H9 (cell line): Measurements from ENCODE around the gene TMEM184B. TPM values are rescaled to one million over a fixed set of nuclear protein-coding genes. Genes with fewer than 3 reads are reported as not detected.

Source experiments
- DNase-seq: peaks from one replicate; pipeline ENCODE4 v3.0.0-alpha.2; 2017
- H2AFZ ChIP-seq: one replicate; pipeline ENCODE4 v1.6.1; 2013; ENCODE audit warnings: mild to moderate bottlenecking, low read length, control low read depth, moderate library complexity
- H2AK5ac ChIP-seq: 2 replicates; pipeline ENCODE4 v1.6.1; 2013; ENCODE audit warnings: low read length, control low read depth, mixed read lengths; ENCODE audit not compliant: insufficient read length
- H2BK120ac ChIP-seq: one replicate; pipeline ENCODE4 v1.6.1; 2013; ENCODE audit warnings: low read depth, mild to moderate bottlenecking, low read length, control low read depth, inconsistent platforms; ENCODE audit not compliant: poor library complexity, severe bottlenecking
- H2BK12ac ChIP-seq: 2 replicates; pipeline ENCODE4 v1.6.1; 2013; ENCODE audit warnings: low read length, control low read depth, mixed read lengths, low read depth; ENCODE audit not compliant: insufficient read length
- H2BK15ac ChIP-seq: 2 replicates; pipeline ENCODE4 v1.6.1; 2013; ENCODE audit warnings: low read depth, low read length, control low read depth
- H2BK20ac ChIP-seq: one replicate; pipeline ENCODE4 v1.6.1; 2013; ENCODE audit warnings: low read depth, mild to moderate bottlenecking, low read length, control low read depth, inconsistent platforms; ENCODE audit not compliant: poor library complexity, severe bottlenecking
- H2BK5ac ChIP-seq: 2 replicates; pipeline ENCODE4 v1.6.1; 2013; ENCODE audit warnings: low read length, control low read depth, mixed read lengths; ENCODE audit not compliant: insufficient read length
- H3K14ac ChIP-seq: 2 replicates; pipeline ENCODE4 v1.6.1; 2013; ENCODE audit warnings: low read length, control low read depth; ENCODE audit not compliant: insufficient read depth
- H3K18ac ChIP-seq: 2 replicates; pipeline ENCODE4 v1.6.1; 2013; ENCODE audit warnings: low read depth, mild to moderate bottlenecking, mixed read lengths, low read length, control low read depth; ENCODE audit not compliant: insufficient read length
- H3K23ac ChIP-seq: 2 replicates; pipeline ENCODE4 v1.6.1; 2013; ENCODE audit warnings: low read length, control low read depth, mixed read lengths, low read depth; ENCODE audit not compliant: insufficient read length
- H3K23me2 ChIP-seq: 2 replicates; pipeline ENCODE4 v1.6.1; 2013; ENCODE audit warnings: low read depth, mild to moderate bottlenecking, mixed read lengths, low read length, control low read depth; ENCODE audit not compliant: insufficient read length, poor library complexity, severe bottlenecking
- H3K27ac ChIP-seq: 2 replicates; pipeline ENCODE4 v1.5.1; 2013; ENCODE audit warnings: low read length, control low read depth, mixed read lengths, low read depth; ENCODE audit not compliant: insufficient read length
- H3K27me3 ChIP-seq: 2 replicates; pipeline ENCODE4 v1.6.1; 2013; ENCODE audit warnings: low read length, control low read depth, inconsistent platforms; ENCODE audit not compliant: insufficient read depth
- H3K4ac ChIP-seq: 2 replicates; pipeline ENCODE4 v1.6.1; 2013; ENCODE audit warnings: low read depth, mild to moderate bottlenecking, control low read depth, inconsistent platforms, low read length, moderate library complexity
- H3K4me1 ChIP-seq: 2 replicates; pipeline ENCODE4 v1.6.1; 2013; ENCODE audit warnings: low read length, control low read depth, inconsistent platforms; ENCODE audit not compliant: insufficient read depth
- H3K4me2 ChIP-seq: 2 replicates; pipeline ENCODE4 v1.6.1; 2013; ENCODE audit warnings: low read length, control low read depth, mixed read lengths; ENCODE audit not compliant: insufficient read length, insufficient read depth
- H3K56ac ChIP-seq: 2 replicates; pipeline ENCODE4 v1.6.1; 2013; ENCODE audit warnings: low read depth, mild to moderate bottlenecking, mixed read lengths, low read length, control low read depth; ENCODE audit not compliant: insufficient read length
- H3K79me1 ChIP-seq: 2 replicates; pipeline ENCODE4 v1.6.1; 2013; ENCODE audit warnings: low read depth, mild to moderate bottlenecking, moderate library complexity, low read length, control low read depth, inconsistent platforms; ENCODE audit not compliant: insufficient read depth, poor library complexity, severe bottlenecking
- H3K79me2 ChIP-seq: 2 replicates; pipeline ENCODE4 v1.6.1; 2013; ENCODE audit warnings: low read length, control low read depth, inconsistent platforms; ENCODE audit not compliant: insufficient read depth
- H3K9ac ChIP-seq: 2 replicates; pipeline ENCODE4 v1.6.1; 2013; ENCODE audit warnings: low read length, control low read depth, mixed read lengths; ENCODE audit not compliant: insufficient read length; ENCODE audit errors: extremely low read depth
- H3K9me3 ChIP-seq: one replicate; pipeline ENCODE4 v1.6.1; 2013; ENCODE audit warnings: low read depth, low read length, inconsistent platforms; ENCODE audit not compliant: control insufficient read depth
- H3T11ph ChIP-seq: one replicate; pipeline ENCODE4 v1.6.1; 2013; ENCODE audit warnings: mild to moderate bottlenecking, low read length, control low read depth, inconsistent platforms
- H4K20me1 ChIP-seq: one replicate; pipeline ENCODE4 v1.6.1; 2013; ENCODE audit not compliant: control insufficient read depth, insufficient read length, insufficient read depth
- H4K5ac ChIP-seq: 2 replicates; pipeline ENCODE4 v1.6.1; 2013; ENCODE audit warnings: low read depth, mild to moderate bottlenecking, mixed read lengths, low read length, control low read depth; ENCODE audit not compliant: insufficient read length
- H4K8ac ChIP-seq: replicated peaks from 2 replicates; pipeline ENCODE4 v1.6.1; 2013; ENCODE audit warnings: low read length, control low read depth, mixed read lengths, low read depth; ENCODE audit not compliant: insufficient read length
- H4K91ac ChIP-seq: 2 replicates; pipeline ENCODE4 v1.6.1; 2013; ENCODE audit warnings: low read depth, mild to moderate bottlenecking, moderate library complexity, mixed read lengths, low read length, control low read depth; ENCODE audit not compliant: insufficient read length
- H3K27ac Mint-ChIP-seq, 3 experiments: 2 replicates in 2 of 3; 3 replicates in 1 of 3; pipeline ENCODE4 v1.8.0; 2020 to 2021; ENCODE audit warnings: mixed read lengths in 3 of 3, mild to moderate bottlenecking in 1 of 3, moderate library complexity in 1 of 3
- H3K27me3 Mint-ChIP-seq: 2 replicates; pipeline ENCODE4 v1.8.0; 2021; ENCODE audit warnings: low read depth, mild to moderate bottlenecking, moderate library complexity, mixed read lengths
- H3K36me3 Mint-ChIP-seq, 3 experiments: 2 replicates in 2 of 3; 3 replicates in 1 of 3; pipeline ENCODE4 v1.8.0; 2020 to 2021; ENCODE audit warnings: low read depth in 3 of 3, mixed read lengths in 3 of 3; ENCODE audit not compliant: insufficient read depth in 1 of 3
- H3K4me1 Mint-ChIP-seq, 2 experiments: 2 replicates each; pipeline ENCODE4 v1.8.0; 2020; ENCODE audit warnings: mixed read lengths in 2 of 2
- H3K4me3 Mint-ChIP-seq, 2 experiments: 2 replicates in 1 of 2; 3 replicates in 1 of 2; pipeline ENCODE4 v1.8.0; 2020 to 2021; ENCODE audit warnings: mild to moderate bottlenecking in 2 of 2, mixed read lengths in 2 of 2, moderate library complexity in 1 of 2
- H3K9me3 Mint-ChIP-seq, 2 experiments: 2 replicates in 1 of 2; 3 replicates in 1 of 2; pipeline ENCODE4 v1.8.0; 2020; ENCODE audit warnings: mild to moderate bottlenecking in 2 of 2, mixed read lengths in 2 of 2, moderate library complexity in 1 of 2
- CTCF ChIP-seq: fragments of 200-600 bp; sonication (generic); conservative IDR thresholded peaks from 3 replicates; pipeline ENCODE4 v1.8.0; 2021; ENCODE audit warnings: antibody characterized with exemption, mild to moderate bottlenecking
- WGBS: extraction: QIAGEN DNeasy Blood & Tissue Kit; methylation state at CpG from one replicate; pipeline ENCODE4 v1.1.7; 2013; ENCODE audit warnings: missing lambda C conversion rate, low lambda C conversion rate, mixed read lengths; ENCODE audit not compliant: insufficient read length; ENCODE audit errors: extremely low coverage; 5-methylcytosine and 5-hydroxymethylcytosine counted together
- total RNA-seq: library from RNA; stranded (reverse); gene quantifications from 2 replicates; pipeline ENCODE4 v1.2.1, GENCODE V29; 2021

The TMEM184B gene
- total RNA-seq, 1 experiment from 2014 or later, result 58.5 TPM

- Histone ChIP-seq H3K56ac (no peak overlapping the region), H2BK20ac (no peak overlapping the region), H3K4me1 (no peaks in the 10 kb centered on the region; the same call in 1 of the 2 replicates), H3K27me3 (no peaks in the 10 kb centered on the region), H4K8ac (no peak overlapping the region), H3K23ac (no peak overlapping the region), H3K79me1 (no peaks in the 10 kb centered on the region), H3K23me2 (no peaks in the 10 kb centered on the region), H4K20me1 (no peaks in the 10 kb centered on the region), H3K4ac (no peak overlapping the region), H3K18ac (no peak overlapping the region), H4K5ac (no peak overlapping the region), H2AK5ac (no peak overlapping the region), H3K27ac (no peak overlapping the region), H3K9ac (no peak overlapping the region), H2AFZ (no peak overlapping the region), H4K91ac (no peak overlapping the region), H2BK120ac (no peak overlapping the region), H2BK12ac (no peak overlapping the region), H3T11ph (no peak overlapping the region), H2BK5ac (no peak overlapping the region), H2BK15ac (no peak overlapping the region), H3K4me2 (no peak overlapping the region), H3K9me3 (no peaks in the 10 kb centered on the region), H3K14ac (no peak overlapping the region), H3K79me2 (no peaks in the 10 kb centered on the region)
- Mint-ChIP-seq H3K27me3 (peaks cover 1% of the 10 kb centered on the region; the same call in 1 of the 2 replicates), H3K4me1 (peaks cover 24 to 36% of the 10 kb centered on the region in 2 experiments), H3K9me3 (no peaks in the 10 kb centered on the region), H3K36me3 (peaks cover 4 to 19% (median 9%) of the 10 kb centered on the region in 3 experiments; a peak in 5 of 7 replicates), H3K27ac (peak overlapping the region; percentile 71 to 94 (median 87); a peak in 5 of 7 replicates), H3K4me3 (no peak overlapping the region)
- WGBS, result no CpG with 5 or more reads among the region's 5 CpGs
- no peak for TF ChIP-seq CTCF
- no peak for DNase-seq
These were observed 11.2 kb upstream of the TMEM184B start for GRCh38 chr22:38284042-38284402.
